HepG2 (cell line): ENCODE data around the gene GNB1. TPM values are rescaled to one million over a fixed set of nuclear protein-coding genes. Genes with fewer than 3 reads are reported as not detected.

Source experiments
- ARID3A ChIP-seq: IDR thresholded peaks from 2 replicates; pipeline ENCODE4 v1.6.1; 2012; ENCODE audit warnings: low read depth, low read length, improper control_type of control experiment
- CHD4 ChIP-seq: fragments of 200-600 bp; sonication (generic); IDR thresholded peaks from 2 replicates; pipeline ENCODE4 v1.7.0; 2017; ENCODE audit warnings: mild to moderate bottlenecking, low read length, borderline replicate concordance
- MLLT10 ChIP-seq: sonication (generic); formaldehyde crosslinking; IDR thresholded peaks from 2 replicates; pipeline ENCODE4 v1.4.0; 2020; ENCODE audit warnings: missing genetic modification reagents
- NFIC ChIP-seq: IDR thresholded peaks from 2 replicates; pipeline ENCODE4 v1.6.1; 2012; ENCODE audit warnings: mild to moderate bottlenecking, low read length, inconsistent platforms
- NR2F6 ChIP-seq, 2 experiments: IDR thresholded peaks; 2 replicates each; pipeline ENCODE4 v1.6.1; 2016; ENCODE audit warnings: antibody characterized with exemption in 1 of 2, mild to moderate bottlenecking in 1 of 2
- RCOR2 ChIP-seq: IDR thresholded peaks from 2 replicates; pipeline ENCODE4 v1.6.1; 2016; ENCODE audit warnings: missing biosample characterization, missing genetic modification reagents
- REXO4 ChIP-seq: sonication (generic); formaldehyde crosslinking; IDR thresholded peaks from 2 replicates; pipeline ENCODE4 v1.8.0; 2022; ENCODE audit warnings: missing genetic modification reagents, mild to moderate bottlenecking, borderline replicate concordance
- STAG1 ChIP-seq: sonication (generic); formaldehyde crosslinking; IDR thresholded peaks from 2 replicates; pipeline ENCODE4 v1.4.0; 2020; ENCODE audit warnings: missing genetic modification reagents
- TCF7L2 ChIP-seq: IDR thresholded peaks from 2 replicates; pipeline ENCODE4 v1.6.1; 2011; ENCODE audit warnings: mild to moderate bottlenecking, low read depth, low read length, moderate library complexity
- ZNF225 ChIP-seq: sonication (generic); formaldehyde crosslinking; IDR thresholded peaks from 2 replicates; pipeline ENCODE4 v1.4.0; 2020; ENCODE audit warnings: mild to moderate bottlenecking, missing genetic modification reagents
- ZNF414 ChIP-seq: sonication (generic); formaldehyde crosslinking; IDR thresholded peaks from 2 replicates; pipeline ENCODE4 v1.5.0; 2020; ENCODE audit warnings: missing genetic modification reagents
- ZNF589 ChIP-seq: sonication (generic); formaldehyde crosslinking; conservative IDR thresholded peaks from 2 replicates; pipeline ENCODE4 v1.8.0; 2022; ENCODE audit warnings: mild to moderate bottlenecking, moderate library complexity, missing genetic modification reagents
- ZNF609 ChIP-seq: sonication (generic); formaldehyde crosslinking; IDR thresholded peaks from 2 replicates; pipeline ENCODE4 v1.4.0; 2020; ENCODE audit warnings: mild to moderate bottlenecking, missing genetic modification reagents, borderline replicate concordance
- ZNF75D ChIP-seq: sonication (generic); formaldehyde crosslinking; IDR thresholded peaks from 2 replicates; pipeline ENCODE4 v1.8.1; 2023; ENCODE audit warnings: missing genetic modification reagents, mild to moderate bottlenecking, borderline replicate concordance
- polyA plus RNA-seq, 8 experiments: library from polyadenylated mRNA; depleted of rRNA in 3 of 8; stranded (reverse) in 7 of 8; unstranded in 1 of 8; fragments of >200 nt; fragmentation: Illumina TruSeq in 4 of 8; extraction: Trizol in 4 of 8; gene quantifications; 2 replicates each; pipeline versions ENCODE4 v1.2.1 to v1.2.3, GENCODE V29; 2011 to 2016; ENCODE audit warnings: low read depth in 4 of 8, missing spikeins in 1 of 8, mixed read lengths in 1 of 8; ENCODE audit not compliant: insufficient read depth in 1 of 8
- total RNA-seq, 5 experiments: library from RNA; depleted of rRNA; stranded (reverse); fragments of >200 nt; fragmentation: Illumina TruSeq; extraction: Trizol; gene quantifications; 2 replicates each; pipeline ENCODE4 v1.2.3, GENCODE V29; 2016; ENCODE audit warnings: low read depth in 1 of 5
- TF ChIP-seq, protein P1 (sequence below): sonication (generic); formaldehyde crosslinking; IDR thresholded peaks from 2 replicates; pipeline ENCODE4 v1.4.0; 2020; ENCODE audit warnings: missing genetic modification reagents, borderline replicate concordance
- TF ChIP-seq, protein P2 (sequence below): sonication (generic); formaldehyde crosslinking; IDR thresholded peaks from 2 replicates; pipeline ENCODE4 v1.8.1; 2023; ENCODE audit warnings: mild to moderate bottlenecking, inconsistent platforms, moderate library complexity, missing genetic modification reagents, borderline replicate concordance

The GNB1 gene
- total and polyA plus RNA-seq, 2 of the 13 experiments (the other 11 are each of a cell fraction or from before 2014, with no cell fraction given), result 66.2 to 327 TPM

DNA sequence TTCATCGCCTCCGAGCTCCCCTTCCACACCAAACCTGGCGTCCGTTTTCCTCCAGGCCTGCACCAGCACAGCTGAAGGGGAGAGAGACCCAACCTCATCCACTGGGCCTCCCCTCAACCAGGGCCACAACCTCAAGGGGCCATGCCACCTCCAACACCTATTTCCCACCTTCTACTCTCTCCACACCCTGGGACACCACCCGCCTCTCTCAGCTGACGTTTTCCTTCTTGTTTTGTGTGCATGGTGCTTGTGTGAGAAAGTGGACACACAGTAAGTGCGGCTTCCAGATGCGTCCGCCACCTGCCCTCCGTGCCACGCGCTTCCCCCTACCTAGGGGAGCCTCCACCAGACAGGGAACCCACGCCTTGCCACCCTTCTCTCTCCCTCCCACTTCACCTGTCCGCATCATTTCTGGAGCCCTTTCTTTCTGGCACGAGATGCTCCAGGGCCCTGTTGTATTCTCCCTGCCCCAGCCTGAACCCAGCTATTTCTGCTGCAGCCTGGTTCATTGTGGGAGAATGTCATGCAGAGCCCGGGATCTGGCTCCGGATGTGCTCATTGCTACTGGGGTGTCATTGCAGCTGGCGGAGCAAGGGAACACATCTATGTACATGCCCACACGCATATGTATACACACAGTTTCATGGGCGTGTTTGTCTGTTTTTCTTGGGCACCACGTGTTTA lies 1.3 kb upstream of the GNB1 start (continued):
- TF ChIP-seq ZNF414, result 0 out of 2 replicates have a peak, but pooled peaks have one; percentile 6
- TF ChIP-seq, protein P1, sequence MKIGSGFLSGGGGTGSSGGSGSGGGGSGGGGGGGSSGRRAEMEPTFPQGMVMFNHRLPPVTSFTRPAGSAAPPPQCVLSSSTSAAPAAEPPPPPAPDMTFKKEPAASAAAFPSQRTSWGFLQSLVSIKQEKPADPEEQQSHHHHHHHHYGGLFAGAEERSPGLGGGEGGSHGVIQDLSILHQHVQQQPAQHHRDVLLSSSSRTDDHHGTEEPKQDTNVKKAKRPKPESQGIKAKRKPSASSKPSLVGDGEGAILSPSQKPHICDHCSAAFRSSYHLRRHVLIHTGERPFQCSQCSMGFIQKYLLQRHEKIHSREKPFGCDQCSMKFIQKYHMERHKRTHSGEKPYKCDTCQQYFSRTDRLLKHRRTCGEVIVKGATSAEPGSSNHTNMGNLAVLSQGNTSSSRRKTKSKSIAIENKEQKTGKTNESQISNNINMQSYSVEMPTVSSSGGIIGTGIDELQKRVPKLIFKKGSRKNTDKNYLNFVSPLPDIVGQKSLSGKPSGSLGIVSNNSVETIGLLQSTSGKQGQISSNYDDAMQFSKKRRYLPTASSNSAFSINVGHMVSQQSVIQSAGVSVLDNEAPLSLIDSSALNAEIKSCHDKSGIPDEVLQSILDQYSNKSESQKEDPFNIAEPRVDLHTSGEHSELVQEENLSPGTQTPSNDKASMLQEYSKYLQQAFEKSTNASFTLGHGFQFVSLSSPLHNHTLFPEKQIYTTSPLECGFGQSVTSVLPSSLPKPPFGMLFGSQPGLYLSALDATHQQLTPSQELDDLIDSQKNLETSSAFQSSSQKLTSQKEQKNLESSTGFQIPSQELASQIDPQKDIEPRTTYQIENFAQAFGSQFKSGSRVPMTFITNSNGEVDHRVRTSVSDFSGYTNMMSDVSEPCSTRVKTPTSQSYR (CRISPR knock-in tag), result no peak; the same call in 1 of the 2 replicates
- TF ChIP-seq NR2F6 (IDR thresholded peaks at IDR 0.05), result no peak
- TF ChIP-seq NR2F6 (CRISPR knock-in tag; IDR thresholded peaks at IDR 0.05), result no peak
- TF ChIP-seq, protein P2, sequence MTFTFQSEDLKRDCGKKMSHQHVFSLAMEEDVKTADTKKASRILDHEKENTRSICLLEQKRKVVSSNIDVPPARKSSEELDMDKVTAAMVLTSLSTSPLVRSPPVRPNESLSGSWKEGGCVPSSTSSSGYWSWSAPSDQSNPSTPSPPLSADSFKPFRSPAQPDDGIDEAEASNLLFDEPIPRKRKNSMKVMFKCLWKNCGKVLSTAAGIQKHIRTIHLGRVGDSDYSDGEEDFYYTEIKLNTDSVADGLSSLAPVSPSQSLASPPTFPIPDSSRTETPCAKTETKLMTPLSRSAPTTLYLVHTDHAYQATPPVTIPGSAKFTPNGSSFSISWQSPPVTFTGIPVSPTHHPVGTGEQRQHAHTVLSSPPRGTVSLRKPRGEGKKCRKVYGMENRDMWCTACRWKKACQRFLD (CRISPR knock-in tag), result no peak; the same call in 1 of the 2 replicates
- TF ChIP-seq REXO4 (CRISPR knock-in tag), result no peak
- no peak for TF ChIP-seq CHD4
- TF ChIP-seq ZNF589 (CRISPR knock-in tag), result 0 out of 2 replicates have a peak, but pooled peaks have one; percentile 64
- TF ChIP-seq ZNF225 (CRISPR knock-in tag), result no peak
- TF ChIP-seq MLLT10, result no peak
- TF ChIP-seq ZNF609, result no peak
- no peak for TF ChIP-seq NFIC
- TF ChIP-seq RCOR2 (CRISPR knock-in tag), result no peak
- no peak for TF ChIP-seq ZNF75D
- TF ChIP-seq STAG1 (CRISPR knock-in tag), result no peak
- TF ChIP-seq TCF7L2, result no peak
- no peak for TF ChIP-seq ARID3A
